ENCODE measurements around the gene SMIM23.

DNA sequence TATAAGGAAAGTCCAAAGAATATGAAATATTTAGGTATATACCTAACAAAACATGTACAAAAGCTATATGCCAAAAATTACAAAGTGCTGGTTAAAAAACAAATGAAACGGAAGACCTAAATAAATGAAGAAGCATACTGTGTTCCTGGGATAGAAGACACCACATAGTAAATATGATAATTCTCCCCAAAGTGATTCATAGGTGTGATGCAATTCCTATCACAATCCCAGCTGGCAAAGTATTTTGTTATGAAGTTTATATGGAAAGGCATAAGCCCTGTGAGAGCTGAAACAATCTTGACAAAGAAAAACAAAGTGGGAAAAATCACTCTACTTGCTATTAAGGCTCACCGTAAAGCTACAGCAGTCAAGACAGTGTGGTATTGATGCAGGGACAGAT, 2.6 kb upstream of the SMIM23 start:
- no peak for TF ChIP-seq CTCF (IDR thresholded peaks at IDR 0.05; ENCODE audit: low read length)
- TF ChIP-seq EZH2phosphoT487 (IDR thresholded peaks at IDR 0.05; ENCODE audit: low read length): no peak
- TF ChIP-seq EZH2 (optimal IDR thresholded peaks at IDR 0.05; ENCODE audit: low read depth, low read length): no peak
